Nephron progenitor cell (in vitro differentiated cells): ENCODE data around the gene IPO8.

Experiments used
- DNase-seq: peaks from one replicate; pipeline ENCODE4 v3.0.0; 2021
- H3K27ac Mint-ChIP-seq: 2 replicates; pipeline ENCODE4 v1.8.0; 2021; ENCODE audit warnings: mild to moderate bottlenecking, moderate library complexity, mixed read lengths
- H3K27me3 Mint-ChIP-seq: 2 replicates; pipeline ENCODE4 v1.8.0; 2021; ENCODE audit warnings: mild to moderate bottlenecking, low read depth, mixed read lengths; ENCODE audit not compliant: poor library complexity
- H3K36me3 Mint-ChIP-seq: 2 replicates; pipeline ENCODE4 v1.8.0; 2021; ENCODE audit warnings: low read depth, mixed read lengths
- H3K4me1 Mint-ChIP-seq: 2 replicates; pipeline ENCODE4 v1.8.0; 2021; ENCODE audit warnings: mixed read lengths
- H3K4me3 Mint-ChIP-seq: 2 replicates; pipeline ENCODE4 v1.8.0; 2021; ENCODE audit warnings: mild to moderate bottlenecking, moderate library complexity, mixed read lengths
- H3K9me3 Mint-ChIP-seq: 2 replicates; pipeline ENCODE4 v1.8.0; 2021; ENCODE audit warnings: mild to moderate bottlenecking, moderate library complexity, mixed read lengths
- TF ChIP-seq, protein P1 (sequence below): fragments of 200-600 bp; sonication (generic); IDR thresholded peaks from 2 replicates; pipeline ENCODE4 v1.5.0; 2021; ENCODE audit warnings: antibody characterized with exemption

Gene IPO8

DNA sequence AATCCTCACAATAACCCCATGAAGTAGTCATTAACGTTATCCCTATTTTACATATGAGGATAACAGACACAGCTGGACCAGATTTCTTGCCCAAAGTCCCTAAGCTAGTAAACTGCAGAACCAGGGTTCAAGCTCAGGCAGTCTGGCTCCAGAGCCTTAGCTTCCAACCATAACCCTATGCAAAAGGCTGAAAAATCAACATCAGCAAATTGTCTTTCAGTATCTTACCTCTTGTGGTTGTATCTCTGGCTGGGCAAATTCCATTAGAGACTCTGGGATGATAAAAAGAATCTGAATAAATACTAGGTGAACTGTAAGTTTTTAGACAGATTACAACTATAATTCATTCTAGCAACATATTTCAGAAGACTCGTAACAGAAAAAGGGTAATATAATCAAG, 34.3 kb upstream of the IPO8 start:
- DNase-seq = no peak

DNA sequence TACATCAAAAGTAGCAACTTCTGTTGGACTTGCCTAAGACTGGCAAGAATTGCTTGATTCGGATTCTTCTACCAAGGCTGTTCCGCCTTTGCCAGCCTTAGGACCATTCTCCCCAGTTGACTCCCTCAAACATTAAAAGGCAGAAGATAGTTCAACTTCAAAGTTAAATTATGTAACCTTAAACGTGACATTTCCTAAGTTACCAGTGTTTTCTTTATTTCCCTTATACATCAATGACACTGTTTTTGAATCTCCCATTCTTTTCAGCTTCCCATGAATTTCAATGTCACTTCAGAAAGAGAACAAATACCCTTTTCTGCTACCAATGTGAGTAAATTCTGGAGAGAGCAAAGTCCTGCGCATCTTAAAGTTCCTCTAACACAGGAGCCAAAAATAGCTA, 33.9 kb upstream of the IPO8 start:
- H3K4me3 Mint-ChIP-seq = no peak overlapping the region

More for the DNA sequence above, 34.3 kb upstream of the IPO8 start:
- no peaks in the 10 kb centered on the region for H3K9me3 Mint-ChIP-seq
- peaks cover 23% of the 10 kb centered on the region for H3K36me3 Mint-ChIP-seq
- no peak overlapping the region for H3K27ac Mint-ChIP-seq
- TF ChIP-seq, protein P1, sequence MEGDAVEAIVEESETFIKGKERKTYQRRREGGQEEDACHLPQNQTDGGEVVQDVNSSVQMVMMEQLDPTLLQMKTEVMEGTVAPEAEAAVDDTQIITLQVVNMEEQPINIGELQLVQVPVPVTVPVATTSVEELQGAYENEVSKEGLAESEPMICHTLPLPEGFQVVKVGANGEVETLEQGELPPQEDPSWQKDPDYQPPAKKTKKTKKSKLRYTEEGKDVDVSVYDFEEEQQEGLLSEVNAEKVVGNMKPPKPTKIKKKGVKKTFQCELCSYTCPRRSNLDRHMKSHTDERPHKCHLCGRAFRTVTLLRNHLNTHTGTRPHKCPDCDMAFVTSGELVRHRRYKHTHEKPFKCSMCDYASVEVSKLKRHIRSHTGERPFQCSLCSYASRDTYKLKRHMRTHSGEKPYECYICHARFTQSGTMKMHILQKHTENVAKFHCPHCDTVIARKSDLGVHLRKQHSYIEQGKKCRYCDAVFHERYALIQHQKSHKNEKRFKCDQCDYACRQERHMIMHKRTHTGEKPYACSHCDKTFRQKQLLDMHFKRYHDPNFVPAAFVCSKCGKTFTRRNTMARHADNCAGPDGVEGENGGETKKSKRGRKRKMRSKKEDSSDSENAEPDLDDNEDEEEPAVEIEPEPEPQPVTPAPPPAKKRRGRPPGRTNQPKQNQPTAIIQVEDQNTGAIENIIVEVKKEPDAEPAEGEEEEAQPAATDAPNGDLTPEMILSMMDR = no peak
- no peaks in the 10 kb centered on the region for H3K27me3 Mint-ChIP-seq
- H3K4me1 Mint-ChIP-seq = peaks cover 11% of the 10 kb centered on the region
- H3K4me3 Mint-ChIP-seq = no peak overlapping the region

DNA sequence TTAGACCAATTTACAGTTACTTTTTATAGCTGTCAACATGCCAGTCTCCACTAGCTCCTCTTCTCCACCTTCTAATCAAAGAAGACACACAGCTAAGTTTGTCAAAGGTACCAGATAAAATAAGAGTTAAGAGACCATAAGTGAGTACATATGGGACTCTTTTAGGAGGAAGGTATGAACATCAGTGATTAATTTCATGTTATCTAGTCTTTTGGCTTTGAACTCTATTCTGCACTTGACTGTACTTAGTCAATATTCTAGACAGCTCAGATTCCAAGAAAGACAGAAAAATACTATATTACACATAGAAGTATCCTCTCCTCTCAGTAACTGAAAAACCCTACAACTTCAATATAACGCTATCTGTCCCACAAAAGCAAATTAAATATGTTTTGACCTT, 31.0 kb upstream of the IPO8 start:
- no peaks in the 10 kb centered on the region for H3K27me3 Mint-ChIP-seq
- TF ChIP-seq, protein P1 = no peak
- peaks cover 36% of the 10 kb centered on the region for H3K36me3 Mint-ChIP-seq
- no peak overlapping the region for H3K4me3 Mint-ChIP-seq
- no peaks in the 10 kb centered on the region for H3K9me3 Mint-ChIP-seq
- DNase-seq = no peak
- no peak overlapping the region for H3K27ac Mint-ChIP-seq
- H3K4me1 Mint-ChIP-seq = no peaks in the 10 kb centered on the region

More for the DNA sequence above, 33.9 kb upstream of the IPO8 start:
- Mint-ChIP-seq H3K9me3 (no peaks in the 10 kb centered on the region), H3K4me1 (peaks cover 6% of the 10 kb centered on the region), H3K36me3 (peaks cover 19% of the 10 kb centered on the region), H3K27ac (no peak overlapping the region), H3K27me3 (no peaks in the 10 kb centered on the region)
- DNase-seq = no peak
- TF ChIP-seq, protein P1 = no peak

DNA sequence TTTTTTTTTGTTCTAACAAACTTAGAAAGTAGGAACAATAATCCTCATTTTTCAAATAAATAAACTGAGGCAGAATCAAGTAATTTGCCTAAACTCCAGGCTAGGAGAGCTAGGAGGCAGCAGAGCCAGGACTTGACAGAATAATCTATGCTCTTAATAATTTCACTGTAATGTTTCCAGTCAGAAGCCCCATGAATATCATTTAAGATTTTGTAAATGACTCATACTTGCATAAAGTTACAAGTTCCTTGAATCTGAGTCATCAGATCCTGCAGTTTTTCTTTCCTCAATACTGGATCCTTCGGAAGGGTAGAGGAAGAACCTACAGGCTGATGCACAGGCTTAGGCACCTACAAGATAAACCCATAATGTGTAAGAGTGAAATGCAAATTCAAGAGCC, 30.1 kb upstream of the IPO8 start:
- no peak overlapping the region for H3K4me3 Mint-ChIP-seq
- H3K27ac Mint-ChIP-seq = no peak overlapping the region
- H3K9me3 Mint-ChIP-seq = no peaks in the 10 kb centered on the region
- DNase-seq = no peak
- H3K36me3 Mint-ChIP-seq = peaks cover 43% of the 10 kb centered on the region
- H3K4me1 Mint-ChIP-seq = no peaks in the 10 kb centered on the region
- TF ChIP-seq, protein P1 = no peak
- H3K27me3 Mint-ChIP-seq = no peaks in the 10 kb centered on the region

DNA sequence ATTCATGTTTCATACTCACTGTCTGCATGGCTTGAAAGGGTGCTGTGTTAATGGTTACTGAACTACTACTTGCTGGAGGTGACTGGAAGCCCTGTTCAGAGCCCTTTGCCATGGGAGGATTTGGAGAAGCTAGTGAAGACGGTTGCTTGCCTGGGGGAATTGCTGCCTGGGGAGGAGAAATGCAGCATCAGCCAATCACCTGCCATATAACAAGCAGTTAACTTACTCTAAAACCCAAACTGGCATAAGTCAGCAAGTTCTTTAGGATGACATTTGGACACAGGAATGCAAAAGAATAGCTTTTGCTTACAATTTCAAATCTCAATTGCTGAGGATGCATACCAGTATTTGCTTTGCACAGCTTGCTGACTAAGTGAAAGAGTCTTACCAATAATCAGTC, 23.4 kb upstream of the IPO8 start:
- H3K36me3 Mint-ChIP-seq = peaks cover 53% of the 10 kb centered on the region
- no peaks in the 10 kb centered on the region for H3K9me3 Mint-ChIP-seq
- no peak overlapping the region for H3K27ac Mint-ChIP-seq
- TF ChIP-seq, protein P1 = no peak
- H3K4me1 Mint-ChIP-seq = no peaks in the 10 kb centered on the region
- no peak overlapping the region for H3K4me3 Mint-ChIP-seq
- no peaks in the 10 kb centered on the region for H3K27me3 Mint-ChIP-seq
- no peak for DNase-seq

DNA sequence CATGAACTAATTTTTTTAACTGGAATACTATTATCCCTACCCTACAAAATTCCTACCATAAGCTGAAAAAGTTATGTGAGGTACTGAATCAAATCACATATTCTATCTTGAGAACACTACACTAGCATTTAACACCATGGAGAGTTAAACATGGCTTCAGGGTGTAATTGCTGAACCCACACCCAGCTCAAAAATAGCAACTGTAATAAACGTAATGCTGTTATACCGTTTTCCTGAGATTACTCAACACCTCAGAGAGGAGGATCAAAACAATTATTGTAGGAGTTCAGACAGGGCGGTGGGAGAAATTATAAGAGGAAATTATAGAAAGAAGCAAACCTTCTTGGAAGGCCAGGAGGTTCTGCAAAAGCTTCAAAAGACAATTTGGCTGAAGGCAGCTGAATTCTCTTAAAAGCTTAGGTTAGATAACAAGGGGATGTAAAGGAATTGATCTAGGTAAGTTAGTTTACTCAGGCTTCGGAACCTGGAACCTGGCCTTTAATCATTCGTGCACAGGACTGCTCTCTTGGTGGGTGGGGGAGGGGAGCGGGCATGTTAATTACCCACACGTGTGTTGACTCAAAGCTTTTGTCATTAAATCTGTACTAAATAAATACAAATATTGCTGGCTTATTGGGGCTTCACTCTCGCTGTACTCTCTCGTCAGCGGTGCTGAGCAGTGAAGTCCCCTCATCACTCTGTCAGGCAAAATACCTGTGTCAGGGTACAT, 12.1 kb upstream of the IPO8 start:
- H3K9me3 Mint-ChIP-seq = peaks cover 16% of the 10 kb centered on the region
- H3K36me3 Mint-ChIP-seq = peaks cover 47% of the 10 kb centered on the region
- TF ChIP-seq, protein P1 = no peak
- no peak overlapping the region for H3K27ac Mint-ChIP-seq
- H3K4me1 Mint-ChIP-seq = no peaks in the 10 kb centered on the region
- H3K27me3 Mint-ChIP-seq = peaks cover 3% of the 10 kb centered on the region
- no peak for DNase-seq
- no peak overlapping the region for H3K4me3 Mint-ChIP-seq
